ENCODE data around the gene WRAP73.

- TF ChIP-seq POLR2A (IDR thresholded peaks at IDR 0.05): no peak
- TF ChIP-seq CTCF (IDR thresholded peaks at IDR 0.05): no peak
- TF ChIP-seq EP300 (IDR thresholded peaks at IDR 0.05; ENCODE audit: low read depth): no peak
These were observed 47.5 kb downstream of the WRAP73 start for GRCh38 chr1:3602375-3602774.

Data from transverse colon (tissue), 3 donors.